Measurements from ENCODE around the gene PTH2R.

- no peak for TF ChIP-seq SP1 (IDR thresholded peaks at IDR 0.05; ENCODE audit: low read depth)
- TF ChIP-seq CTCF (IDR thresholded peaks at IDR 0.05 in 2 of 3, conservative IDR thresholded peaks at IDR 0.05 in 1 of 3; ENCODE audit: borderline replicate concordance in 1 of 3, insufficient read depth in 1 of 3, low read depth in 2 of 3, low read length in 2 of 3): no peak
- TF ChIP-seq JUND (IDR thresholded peaks at IDR 0.05): no peak
- no peak for TF ChIP-seq POLR2AphosphoS5 (IDR thresholded peaks at IDR 0.05; ENCODE audit: low read depth, low read length)
- TF ChIP-seq POLR2A (IDR thresholded peaks at IDR 0.05; ENCODE audit: borderline replicate concordance, extremely low read depth, insufficient read depth, insufficient read length): no peak
- TF ChIP-seq ZNF274 (IDR thresholded peaks at IDR 0.05; ENCODE audit: low read depth, low read length): no peak
Measured at GRCh38 chr2:208541989-208542464, 135.4 kb downstream of the PTH2R start.

All from HCT116 (cell line).